Endothelial cell (in vitro differentiated cells): ENCODE data around the gene TRPV5. TPM values are rescaled to one million over a fixed set of nuclear protein-coding genes. Genes with fewer than 3 reads are reported as not detected.
A peak's percentile ranks its signal among the peaks of the same experiment; 100 is the strongest.

Source experiments
- DNase-seq: peaks from one replicate; pipeline ENCODE4 v3.0.0; 2021; ENCODE audit warnings: low spot score
- H3K27ac Mint-ChIP-seq: one replicate; pipeline ENCODE4 v1.8.0; 2021; ENCODE audit warnings: mixed read lengths, inconsistent platforms; ENCODE audit not compliant: unreplicated experiment
- H3K27me3 Mint-ChIP-seq: one replicate; pipeline ENCODE4 v1.8.0; 2021; ENCODE audit warnings: mild to moderate bottlenecking, moderate library complexity, mixed read lengths, inconsistent platforms; ENCODE audit not compliant: unreplicated experiment
- H3K36me3 Mint-ChIP-seq: one replicate; pipeline ENCODE4 v1.8.0; 2021; ENCODE audit warnings: mild to moderate bottlenecking, low read depth, mixed read lengths, inconsistent platforms; ENCODE audit not compliant: unreplicated experiment
- H3K4me1 Mint-ChIP-seq: one replicate; pipeline ENCODE4 v1.8.0; 2021; ENCODE audit warnings: mild to moderate bottlenecking, mixed read lengths, inconsistent platforms; ENCODE audit not compliant: unreplicated experiment
- H3K4me3 Mint-ChIP-seq: one replicate; pipeline ENCODE4 v1.8.0; 2021; ENCODE audit warnings: mild to moderate bottlenecking, mixed read lengths, inconsistent platforms; ENCODE audit not compliant: unreplicated experiment
- H3K9me3 Mint-ChIP-seq: one replicate; pipeline ENCODE4 v1.8.0; 2021; ENCODE audit warnings: mixed read lengths, inconsistent platforms; ENCODE audit not compliant: unreplicated experiment
- CTCF ChIP-seq: fragments of 200-600 bp; sonication (generic); IDR thresholded peaks from one replicate; pipeline ENCODE4 v1.5.0; 2021; ENCODE audit warnings: antibody characterized with exemption; ENCODE audit not compliant: unreplicated experiment
- total RNA-seq: library from RNA; stranded (reverse); fragmentation: NEBNext Ultra II Directional; extraction: Animal tissue kit (Norgen Biotek cat#: 25700); gene quantifications from one replicate; pipeline ENCODE4 v1.2.1, GENCODE V29; 2021; ENCODE audit not compliant: unreplicated experiment

TRPV5 gene
- total RNA-seq, 1 donor from 2014 or later, result not detected

- no peak for TF ChIP-seq CTCF
- Mint-ChIP-seq H3K9me3 (no peaks in the 10 kb centered on the region), H3K27me3 (peaks cover 12% of the 10 kb centered on the region), H3K4me3 (no peak overlapping the region), H3K4me1 (no peaks in the 10 kb centered on the region), H3K27ac (no peak overlapping the region), H3K36me3 (no peaks in the 10 kb centered on the region)
- no peak for DNase-seq
These were observed 65.2 kb downstream of the TRPV5 start for GRCh38 chr7:142868188-142868985.

DNA sequence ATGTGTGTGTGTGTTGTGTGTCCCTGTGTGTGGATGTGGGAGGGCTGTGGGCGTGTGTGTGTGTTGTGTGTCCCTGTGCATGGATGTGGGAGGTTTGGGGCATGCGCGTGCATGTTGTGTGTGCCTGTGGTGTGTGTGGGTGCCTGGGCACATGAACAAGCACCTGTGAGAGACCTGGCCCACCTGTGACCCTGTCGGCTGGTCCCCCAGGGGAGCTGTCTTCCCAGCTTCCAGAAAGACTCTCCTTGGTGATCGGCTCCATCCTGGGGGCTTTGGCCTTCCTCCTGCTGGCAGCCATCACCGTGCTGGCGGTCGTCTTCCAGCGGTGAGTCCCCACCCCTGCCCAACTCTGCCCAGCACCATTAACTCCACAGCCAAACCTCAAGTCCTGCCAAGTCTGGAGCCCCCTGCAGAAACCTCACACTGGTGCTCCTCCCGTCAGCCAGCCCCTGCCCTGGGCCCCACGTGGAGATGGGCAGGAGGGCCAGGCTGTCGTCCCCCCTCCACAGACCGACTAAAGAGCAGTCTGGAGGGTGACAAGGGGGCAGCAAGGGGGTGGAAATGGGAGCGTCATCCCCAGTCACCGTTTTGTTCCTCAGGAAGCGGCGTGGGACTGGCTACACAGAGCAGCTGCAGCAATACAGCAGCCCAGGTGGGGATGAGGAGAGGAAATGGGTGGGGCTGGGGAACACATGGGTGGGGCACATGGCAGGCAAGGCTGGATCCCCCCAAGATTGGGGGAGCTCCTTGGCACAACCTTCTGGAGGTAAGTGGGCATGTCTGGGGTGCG lies 66.0 kb downstream of the TRPV5 start:
- no peak for DNase-seq
- H3K4me1 Mint-ChIP-seq, result no peaks in the 10 kb centered on the region
- no peak overlapping the region for H3K4me3 Mint-ChIP-seq
- peaks cover 12% of the 10 kb centered on the region for H3K27me3 Mint-ChIP-seq
- no peak for TF ChIP-seq CTCF
- H3K9me3 Mint-ChIP-seq, result no peaks in the 10 kb centered on the region
- no peak overlapping the region for H3K27ac Mint-ChIP-seq
- H3K36me3 Mint-ChIP-seq, result no peaks in the 10 kb centered on the region

- no peak for TF ChIP-seq CTCF
These were observed 66.5 kb downstream of the TRPV5 start for GRCh38 chr7:142867097-142867378.

GRCh38 chr7:142866361-142867096 lies 67.0 kb downstream of the TRPV5 start:
- Mint-ChIP-seq H3K9me3 (no peaks in the 10 kb centered on the region), H3K4me1 (no peaks in the 10 kb centered on the region), H3K36me3 (no peaks in the 10 kb centered on the region), H3K27me3 (peaks cover 11% of the 10 kb centered on the region), H3K27ac (no peak overlapping the region), H3K4me3 (no peak overlapping the region)
- peak; percentile 66 for DNase-seq
- TF ChIP-seq CTCF, result no peak

More at GRCh38 chr7:142867097-142867378, 66.5 kb downstream of the TRPV5 start:
- no peak overlapping the region for H3K4me3 Mint-ChIP-seq
- no peaks in the 10 kb centered on the region for H3K36me3 Mint-ChIP-seq
- H3K9me3 Mint-ChIP-seq, result no peaks in the 10 kb centered on the region
- H3K27ac Mint-ChIP-seq, result no peak overlapping the region
- no peaks in the 10 kb centered on the region for H3K4me1 Mint-ChIP-seq
- H3K27me3 Mint-ChIP-seq, result peaks cover 11% of the 10 kb centered on the region
- DNase-seq, result no peak
